K562 (cell line): ENCODE results near the gene MAST3. TPM values are rescaled to one million over a fixed set of nuclear protein-coding genes. Genes with fewer than 3 reads are reported as not detected.

Source experiments
- ADNP ChIP-seq: fragments of 200-800 bp; sonication (Bioruptor generic); IDR thresholded peaks from 2 replicates; pipeline ENCODE4 v1.6.1; 2016; ENCODE audit warnings: missing genetic modification characterization, missing compliant biosample characterization
- CEBPG ChIP-seq, 3 experiments: fragments of 200-800 bp in 1 of 3; sonication (Bioruptor generic) in 1 of 3; sonication (generic) in 1 of 3; formaldehyde crosslinking in 1 of 3; IDR thresholded peaks in 2 of 3; conservative IDR thresholded peaks in 1 of 3; 2 replicates each; pipeline versions ENCODE4 v1.6.1 to v1.8.0; 2016 to 2022; ENCODE audit warnings: missing compliant biosample characterization in 2 of 3, missing genetic modification characterization in 2 of 3, mild to moderate bottlenecking in 1 of 3, missing genetic modification reagents in 1 of 3
- PBX2 ChIP-seq, 2 experiments: IDR thresholded peaks in 1 of 2; conservative IDR thresholded peaks in 1 of 2; 2 replicates each; pipeline ENCODE4 v1.6.1; 2016; ENCODE audit warnings: low read depth in 2 of 2, mild to moderate bottlenecking in 1 of 2, missing compliant biosample characterization in 1 of 2, missing genetic modification characterization in 1 of 2, moderate library complexity in 1 of 2
- SIX5 ChIP-seq, 2 experiments: IDR thresholded peaks; 2 replicates each; pipeline ENCODE4 v1.6.1; 2011; ENCODE audit warnings: low read length in 2 of 2, borderline replicate concordance in 1 of 2, low read depth in 1 of 2, mild to moderate bottlenecking in 1 of 2, moderate library complexity in 1 of 2; ENCODE audit not compliant: insufficient read depth in 1 of 2
- USF2 ChIP-seq: sonication (generic); formaldehyde crosslinking; IDR thresholded peaks from 2 replicates; pipeline ENCODE4 v1.5.0; 2020; ENCODE audit warnings: missing genetic modification reagents
- ZBTB40 ChIP-seq, 2 experiments: fragments of 450-650 bp in 1 of 2; sonication (generic) in 1 of 2; formaldehyde crosslinking in 1 of 2; IDR thresholded peaks; 2 replicates each; pipeline versions ENCODE4 v1.7.1 to v1.9.0; 2016 to 2022; ENCODE audit warnings: inconsistent platforms in 1 of 2, mild to moderate bottlenecking in 1 of 2, missing genetic modification reagents in 1 of 2
- ZNF551 ChIP-seq: fragments of 250-450 bp; sonication (Bioruptor Pico); IDR thresholded peaks from 2 replicates; pipeline ENCODE4 v1.5.0; 2021; ENCODE audit warnings: mild to moderate bottlenecking, moderate library complexity
- ZNF586 ChIP-seq: fragments of 450-650 bp; formaldehyde crosslinking; conservative IDR thresholded peaks from 2 replicates; pipeline ENCODE4 v1.4.0; 2020; ENCODE audit warnings: mild to moderate bottlenecking, moderate library complexity
- polyA plus RNA-seq, 8 experiments: library from polyadenylated mRNA; depleted of rRNA in 4 of 8; stranded (reverse) in 5 of 8; unstranded in 3 of 8; fragments of >200 nt; fragmentation: Nextera tagmentation in 2 of 8; fragmentation: Illumina TruSeq in 1 of 8; extraction: Ambion mirVana in 2 of 8; extraction: Trizol in 1 of 8; gene quantifications; 2 replicates each; pipeline versions ENCODE4 v1.2.1 to v1.2.3, GENCODE V29; 2011 to 2014; ENCODE audit warnings: inconsistent platforms in 1 of 8, missing spikeins in 1 of 8
- total RNA-seq, 7 experiments: library from RNA; depleted of rRNA in 6 of 7; stranded (reverse); fragments of >200 nt in 6 of 7; fragmentation: Illumina TruSeq in 2 of 7; extraction: Trizol in 2 of 7; gene quantifications; 2 replicates each; pipeline versions ENCODE4 v1.2.1 to v1.2.3, GENCODE V29; 2011 to 2021; ENCODE audit warnings: low replicate concordance in 1 of 7

MAST3 gene
- total and polyA plus RNA-seq, 9 of the 15 experiments (the other 6 are each of a cell fraction or from before 2014, with no cell fraction given), result 0.94 to 9.9 (median 2.4) TPM

- TF ChIP-seq ZBTB40 (IDR thresholded peaks at IDR 0.05), result no peak
- no peak for TF ChIP-seq ZBTB40 (CRISPR knock-in tag; IDR thresholded peaks at IDR 0.05)
- TF ChIP-seq ZNF586 (CRISPR knock-in tag), result no peak
- TF ChIP-seq CEBPG (CRISPR knock-in tag; IDR thresholded peaks at IDR 0.05), result peak; percentile 82
- TF ChIP-seq CEBPG (tag; conservative IDR thresholded peaks at IDR 0.05 in 1 of 2, IDR thresholded peaks at IDR 0.05 in 1 of 2), result peak; percentile 72 to 86
- TF ChIP-seq ZNF551 (CRISPR knock-in tag), result no peak
- TF ChIP-seq USF2 (CRISPR knock-in tag), result peak; percentile 35
- no peak for TF ChIP-seq ADNP (tag)
- peak; percentile 46; the same call in 1 of the 2 replicates for TF ChIP-seq PBX2 (CRISPR knock-in tag; IDR thresholded peaks at IDR 0.05; ENCODE audit: low read depth)
- peak; percentile 78 for TF ChIP-seq PBX2 (tag; conservative IDR thresholded peaks at IDR 0.05; ENCODE audit: low read depth)
- TF ChIP-seq SIX5 (IDR thresholded peaks at IDR 0.05; ENCODE audit: borderline replicate concordance in 1 of 2, insufficient read depth in 1 of 2, low read depth in 1 of 2, low read length in 2 of 2), result no peak
Observed at GRCh38 chr19:18135712-18136584, 38.4 kb downstream of the MAST3 start (continued).
